HG03575 (cell line): ENCODE measurements around the gene FARSB.

ENCODE experiments used
- ATAC-seq: cut with Tn5 transposase; IDR thresholded peaks from one replicate; pipeline ENCODE4 v1.9.1; 2021; ENCODE audit not compliant: unreplicated experiment, insufficient number of reproducible peaks, low FRiP score; ENCODE audit errors: extremely low read depth

Gene FARSB

GRCh38 chr2:222670191-222671038, 14.5 kb upstream of the FARSB start:
- ATAC-seq, result no peak

GRCh38 chr2:222669353-222669752, 13.5 kb upstream of the FARSB start:
- no peak for ATAC-seq

- no peak for ATAC-seq
These were observed 12.7 kb upstream of the FARSB start for GRCh38 chr2:222668494-222669154.

- ATAC-seq, result no peak
These were observed 7.6 kb upstream of the FARSB start for GRCh38 chr2:222663479-222663878.

GRCh38 chr2:222656526-222657446, 894 bp upstream of the FARSB start:
- peak; percentile 10 for ATAC-seq

- ATAC-seq, result no peak
These were observed 2.6 kb downstream of the FARSB start for GRCh38 chr2:222653280-222653679.

GRCh38 chr2:222652491-222653255, 3.2 kb downstream of the FARSB start:
- ATAC-seq, result no peak

GRCh38 chr2:222651718-222652418, 4.0 kb downstream of the FARSB start:
- ATAC-seq, result no peak

- ATAC-seq, result no peak
These were observed 6.1 kb downstream of the FARSB start for GRCh38 chr2:222649801-222650200.

GRCh38 chr2:222646008-222646407, 9.9 kb downstream of the FARSB start:
- no peak for ATAC-seq

- ATAC-seq, result no peak
These were observed 12.8 kb downstream of the FARSB start for GRCh38 chr2:222643134-222643533.

GRCh38 chr2:222641336-222641735, 14.6 kb downstream of the FARSB start:
- ATAC-seq, result no peak

- ATAC-seq, result no peak
These were observed 18.8 kb downstream of the FARSB start for GRCh38 chr2:222637067-222637466.

- ATAC-seq, result no peak
These were observed 20.6 kb downstream of the FARSB start for GRCh38 chr2:222635295-222635694.

- ATAC-seq, result no peak
These were observed 28.1 kb downstream of the FARSB start for GRCh38 chr2:222627764-222628163.

- ATAC-seq, result no peak
These were observed 32.1 kb downstream of the FARSB start for GRCh38 chr2:222623756-222624309.

- no peak for ATAC-seq
These were observed 33.0 kb downstream of the FARSB start for GRCh38 chr2:222622910-222623309.

- ATAC-seq, result no peak
These were observed 34.0 kb downstream of the FARSB start for GRCh38 chr2:222621893-222622292.
